CD4-positive, alpha-beta T cell treated with Interleukin-17A for 4 hours (primary cell): ENCODE measurements around the gene OXNAD1.
A peak's percentile ranks its signal among the peaks of the same experiment; 100 is the strongest.

Source experiments
- DNase-seq: peaks from one replicate; pipeline ENCODE4 v3.0.0-alpha.2; 2020; ENCODE audit warnings: mixed read lengths

The OXNAD1 gene

DNA sequence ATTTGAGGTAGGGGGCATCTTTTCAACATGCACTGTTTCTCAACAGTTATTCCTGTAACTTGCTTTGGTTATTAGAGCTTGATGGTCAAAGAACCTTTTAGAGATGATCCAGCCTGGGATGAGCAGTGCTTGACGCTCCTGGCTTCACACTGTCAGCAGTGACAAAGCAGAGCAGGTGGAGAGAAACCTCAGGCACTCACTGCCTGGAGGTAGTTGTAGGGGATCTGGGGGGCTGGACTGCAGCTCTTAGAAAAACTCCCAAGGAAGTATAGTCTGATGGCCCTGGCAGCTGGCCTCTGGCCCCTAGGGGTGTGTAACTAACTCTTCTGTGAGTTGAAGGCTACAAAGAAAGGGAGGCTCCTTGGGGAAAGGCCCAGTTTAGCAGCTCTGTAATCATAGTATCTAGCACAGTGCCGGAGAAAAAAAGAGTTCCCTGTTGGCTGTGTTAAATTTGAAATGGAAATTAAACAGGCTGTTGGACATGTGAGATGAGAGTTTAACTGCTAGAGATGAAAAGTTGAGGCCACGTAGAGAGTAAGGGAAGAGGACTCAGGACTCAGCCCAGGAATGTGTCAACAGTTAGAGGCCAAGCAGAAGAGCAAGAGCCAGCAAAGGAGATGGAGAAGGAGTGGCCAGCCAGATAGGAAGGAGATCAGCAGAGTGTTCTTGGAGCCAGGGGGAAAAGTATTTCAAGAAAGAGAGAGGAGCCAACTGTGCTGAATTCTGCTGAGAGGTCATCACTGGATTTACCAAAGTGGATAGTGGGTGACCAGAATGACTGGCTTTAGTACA is 14.2 kb downstream of the OXNAD1 start:
- no peak for DNase-seq

DNA sequence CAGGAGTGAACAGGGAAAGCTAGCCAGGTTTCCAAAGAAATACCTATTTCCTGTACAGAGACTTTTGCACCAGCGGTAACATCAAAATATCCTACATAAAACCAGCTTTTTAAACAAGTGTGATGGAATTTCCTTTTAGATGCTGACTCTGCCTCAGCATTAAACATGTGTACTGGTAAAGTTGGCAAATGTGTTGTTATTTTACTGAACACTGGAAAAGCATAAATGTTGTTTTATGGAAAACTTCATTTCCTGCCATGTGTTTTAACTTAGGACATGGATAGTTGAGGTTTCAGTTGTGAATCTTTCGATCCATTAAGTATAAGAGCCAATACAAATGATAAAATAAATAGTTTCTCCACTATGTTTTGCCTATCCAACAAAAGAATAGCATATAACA is 15.7 kb downstream of the OXNAD1 start:
- DNase-seq: no peak

DNA sequence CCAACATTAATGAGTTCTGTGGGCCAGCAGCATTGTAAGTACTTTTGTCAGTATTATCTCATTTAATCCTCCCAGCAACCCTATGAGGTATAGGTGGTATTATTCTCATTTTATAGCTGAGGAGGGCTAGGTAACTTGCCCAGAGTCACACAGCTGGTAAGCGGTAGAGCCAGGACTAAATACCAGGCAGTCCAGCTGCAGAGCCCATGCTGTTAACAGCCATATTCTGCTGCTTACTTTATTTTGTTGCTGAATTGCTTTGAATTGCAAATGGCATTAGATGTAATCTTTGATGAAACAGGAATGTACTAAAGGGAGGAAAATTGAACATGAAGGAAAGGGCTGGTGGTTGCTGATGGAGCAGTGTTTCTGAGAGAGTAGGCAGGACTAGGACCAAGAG is 19.6 kb downstream of the OXNAD1 start:
- DNase-seq: no peak

DNA sequence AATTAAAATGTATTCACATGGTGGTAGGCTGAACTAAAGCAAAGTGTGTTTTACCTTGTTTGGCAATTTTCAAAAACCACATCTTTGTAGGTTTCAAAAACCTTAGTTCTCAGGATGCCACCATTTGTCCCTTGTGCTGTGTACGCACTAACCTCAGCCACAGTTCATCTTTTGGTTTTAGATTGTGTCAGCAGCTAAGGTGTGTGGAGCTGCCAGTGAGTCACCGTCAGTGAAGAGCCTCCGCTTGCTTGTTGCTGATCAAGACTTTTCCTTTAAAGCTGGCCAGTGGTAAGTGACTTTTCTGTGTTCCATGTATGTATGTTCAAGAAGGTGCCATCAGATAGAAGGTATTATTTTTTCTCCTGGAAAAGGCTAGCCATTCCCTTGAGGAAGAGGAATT is 21.1 kb downstream of the OXNAD1 start:
- DNase-seq: peak; percentile 80

DNA sequence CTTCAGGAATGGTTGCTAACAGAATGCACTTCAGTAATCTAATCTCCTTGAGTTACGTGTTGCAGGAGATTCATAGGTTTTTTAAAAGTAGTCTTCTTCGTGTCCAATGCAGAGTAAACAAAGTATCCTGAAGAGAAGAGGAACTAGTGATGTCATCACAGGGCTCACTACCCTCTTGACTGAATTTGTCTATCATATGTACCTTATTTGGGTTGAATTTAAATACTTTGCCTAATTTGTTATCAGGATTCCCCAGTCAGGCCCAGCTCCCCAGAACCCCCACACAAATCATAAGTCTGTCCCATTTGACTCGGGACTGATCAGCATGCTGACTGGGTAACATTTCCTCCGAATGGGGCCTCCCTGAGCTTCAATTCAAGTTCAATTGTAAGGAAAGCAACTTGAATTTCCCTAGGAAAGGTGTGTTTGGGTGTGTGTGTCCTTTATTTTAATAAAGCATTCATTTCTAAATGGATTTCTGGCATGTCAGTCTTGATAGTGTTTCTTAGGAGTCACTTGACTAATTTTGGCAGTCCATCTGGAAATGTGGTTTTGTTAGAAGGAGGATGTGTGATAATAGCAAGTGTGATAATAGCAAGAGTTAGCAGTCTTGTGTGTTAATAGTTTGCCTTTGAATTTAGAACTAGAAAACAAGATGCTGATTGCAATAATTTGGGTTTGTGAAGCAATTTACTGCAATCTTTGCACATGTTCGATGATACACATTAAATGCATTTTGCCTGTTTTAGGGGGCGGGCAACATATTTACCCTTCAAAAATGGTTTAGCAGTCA is 21.9 kb downstream of the OXNAD1 start:
- DNase-seq: peak; percentile 40

DNA sequence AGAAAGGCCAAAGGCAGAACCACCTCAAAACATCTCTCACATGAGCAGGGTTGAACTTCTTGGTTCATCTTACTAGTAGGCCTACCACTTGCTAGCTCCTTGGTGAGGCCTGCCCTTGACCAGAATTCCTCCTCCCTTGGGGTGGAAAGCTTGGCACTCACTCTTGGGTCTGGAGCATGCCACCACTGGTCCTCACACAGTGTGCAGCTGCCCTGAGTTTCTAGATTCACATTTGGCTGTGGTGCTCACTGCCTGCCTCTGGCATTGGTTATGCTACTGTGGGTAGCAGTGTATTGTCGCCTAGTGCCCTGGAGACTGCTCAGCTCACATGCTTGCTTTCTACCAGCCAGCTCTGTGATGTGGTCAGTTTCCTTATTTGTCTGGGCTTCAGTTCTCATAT is 23.7 kb downstream of the OXNAD1 start:
- peak; percentile 52 for DNase-seq

DNA sequence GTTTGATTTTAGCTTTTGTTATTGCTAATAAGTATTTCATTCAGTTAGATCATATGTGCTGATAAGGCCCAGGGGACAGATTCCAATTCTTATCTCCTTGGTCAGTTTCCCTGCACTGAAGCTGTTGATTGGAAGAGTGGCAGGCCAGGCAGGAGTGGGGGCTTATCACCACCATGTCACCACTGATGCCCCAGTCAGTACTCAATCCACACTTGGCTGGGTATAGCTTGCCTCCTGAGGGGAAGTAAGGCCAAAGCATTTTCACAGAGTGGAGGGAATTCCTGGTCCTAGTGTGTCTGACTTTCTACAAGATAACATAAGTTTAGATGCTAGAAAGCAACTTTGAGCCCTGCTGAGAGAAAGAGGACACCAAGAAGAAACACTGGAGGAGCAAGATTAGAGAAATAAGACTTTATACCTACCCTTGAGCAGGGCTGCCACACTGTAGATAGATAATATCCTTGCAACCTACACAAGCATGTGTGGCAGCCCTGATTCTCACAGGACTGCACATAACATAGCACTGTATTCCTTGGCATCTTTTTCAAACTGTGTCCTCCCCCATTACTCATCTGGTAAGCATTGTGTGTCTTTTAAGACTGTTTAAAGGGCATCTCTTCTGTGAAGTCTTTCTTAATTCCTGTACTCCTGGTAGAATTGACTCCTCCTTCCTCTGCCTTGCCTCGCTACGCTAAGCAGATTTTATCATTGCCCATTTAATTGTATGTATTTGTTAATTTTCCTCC is 24.3 kb downstream of the OXNAD1 start:
- DNase-seq: no peak

DNA sequence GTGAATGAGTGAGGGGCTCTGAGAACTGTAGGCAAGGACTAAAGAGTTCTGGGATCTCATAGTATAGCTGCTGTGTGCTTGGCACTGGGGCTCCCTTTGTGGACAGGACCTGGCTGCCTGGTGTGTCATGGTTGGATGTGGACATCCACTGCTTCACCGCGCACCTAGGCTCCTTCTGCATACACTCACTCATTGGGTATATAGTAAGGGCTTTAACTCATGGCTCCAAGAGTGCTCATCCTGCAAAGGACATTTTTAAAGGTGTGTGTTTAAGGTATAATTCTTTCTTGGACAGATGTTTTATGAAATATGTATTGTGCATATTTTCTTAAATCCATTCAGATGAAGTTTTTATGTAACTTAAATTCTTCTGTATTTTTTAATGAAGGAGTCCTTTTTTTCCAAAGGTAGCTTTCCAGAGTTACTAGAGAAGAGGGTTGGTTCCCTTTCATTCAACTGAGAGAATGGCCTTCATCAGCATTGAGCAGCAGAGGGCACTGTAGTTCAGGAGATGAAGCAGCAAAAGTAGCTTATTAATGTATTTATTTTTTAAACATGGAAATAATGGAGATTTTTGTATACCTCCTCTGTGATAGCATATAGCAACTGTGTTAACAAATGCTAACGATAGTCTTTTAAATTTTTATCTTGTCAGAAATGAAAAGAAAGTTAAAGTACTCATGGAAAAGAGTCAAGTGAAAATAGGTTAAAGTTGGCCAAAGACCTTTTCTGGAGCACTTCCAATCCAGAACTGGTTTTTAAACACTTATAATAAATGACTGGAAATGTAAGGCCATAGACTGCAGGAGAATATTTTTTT is 25.2 kb downstream of the OXNAD1 start:
- peak; percentile 76 for DNase-seq

DNA sequence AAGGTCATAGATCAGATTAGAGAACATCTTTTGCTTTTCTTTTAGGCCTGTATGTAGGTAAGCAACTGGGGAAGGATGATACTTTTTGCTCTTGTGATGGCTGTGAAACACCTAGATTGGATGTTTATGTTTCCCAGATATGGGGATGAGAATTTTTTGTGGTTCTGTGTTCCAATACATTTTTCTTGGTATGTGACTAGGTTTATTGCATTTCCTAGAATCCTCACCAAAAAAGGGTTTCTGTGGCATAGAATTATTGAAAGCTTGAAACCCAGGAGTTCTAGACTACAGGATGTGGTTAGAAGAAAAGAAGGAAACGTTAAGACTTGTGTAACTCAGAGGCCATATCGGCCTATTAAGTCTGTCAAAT is 25.8 kb downstream of the OXNAD1 start:
- DNase-seq: no peak

DNA sequence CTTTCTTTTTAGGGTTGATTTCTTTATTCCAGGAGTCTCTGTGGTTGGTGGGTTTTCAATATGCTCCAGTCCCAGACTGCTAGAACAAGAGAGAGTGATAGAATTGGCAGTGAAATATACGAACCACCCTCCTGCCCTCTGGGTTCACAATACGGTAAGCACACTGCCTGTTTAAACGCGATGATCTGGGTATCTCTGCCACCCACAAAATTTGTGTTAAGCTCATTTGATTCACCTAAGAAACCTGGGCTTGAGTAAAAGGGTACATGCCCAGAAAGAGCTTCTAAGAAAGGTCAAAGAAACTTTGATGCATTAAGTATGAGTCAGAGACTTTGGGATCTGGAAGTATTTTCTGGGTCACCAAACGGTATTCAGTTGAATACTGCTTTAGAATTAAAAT is 29.8 kb downstream of the OXNAD1 start:
- peak; percentile 62 for DNase-seq

DNA sequence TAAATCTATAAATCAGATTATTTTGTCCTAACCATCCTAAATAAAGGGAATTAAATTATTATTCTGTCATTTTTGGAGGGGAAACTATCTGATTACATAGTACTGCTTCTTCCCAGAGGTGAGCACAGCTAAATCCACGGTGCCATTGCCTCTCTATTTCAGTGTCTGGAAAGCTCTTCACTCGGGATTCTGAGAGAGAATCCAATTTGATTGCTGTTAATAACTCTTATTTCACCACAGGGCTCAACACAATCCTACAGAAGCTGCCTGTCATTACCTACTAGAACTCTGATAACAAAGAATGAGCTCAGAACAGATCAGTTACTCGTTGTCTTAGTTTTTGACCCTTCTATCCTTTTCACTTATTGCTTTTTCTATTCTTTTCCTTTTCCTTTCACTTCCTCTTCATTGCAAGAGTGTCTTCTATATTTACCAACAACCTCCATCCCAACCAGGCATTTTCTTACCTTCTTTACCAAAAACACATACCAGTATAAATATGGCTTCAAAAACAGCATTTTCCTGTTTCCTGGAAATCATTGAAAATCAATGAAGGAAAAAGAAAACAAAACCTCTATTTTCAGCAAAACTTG is 30.4 kb downstream of the OXNAD1 start:
- DNase-seq: no peak

DNA sequence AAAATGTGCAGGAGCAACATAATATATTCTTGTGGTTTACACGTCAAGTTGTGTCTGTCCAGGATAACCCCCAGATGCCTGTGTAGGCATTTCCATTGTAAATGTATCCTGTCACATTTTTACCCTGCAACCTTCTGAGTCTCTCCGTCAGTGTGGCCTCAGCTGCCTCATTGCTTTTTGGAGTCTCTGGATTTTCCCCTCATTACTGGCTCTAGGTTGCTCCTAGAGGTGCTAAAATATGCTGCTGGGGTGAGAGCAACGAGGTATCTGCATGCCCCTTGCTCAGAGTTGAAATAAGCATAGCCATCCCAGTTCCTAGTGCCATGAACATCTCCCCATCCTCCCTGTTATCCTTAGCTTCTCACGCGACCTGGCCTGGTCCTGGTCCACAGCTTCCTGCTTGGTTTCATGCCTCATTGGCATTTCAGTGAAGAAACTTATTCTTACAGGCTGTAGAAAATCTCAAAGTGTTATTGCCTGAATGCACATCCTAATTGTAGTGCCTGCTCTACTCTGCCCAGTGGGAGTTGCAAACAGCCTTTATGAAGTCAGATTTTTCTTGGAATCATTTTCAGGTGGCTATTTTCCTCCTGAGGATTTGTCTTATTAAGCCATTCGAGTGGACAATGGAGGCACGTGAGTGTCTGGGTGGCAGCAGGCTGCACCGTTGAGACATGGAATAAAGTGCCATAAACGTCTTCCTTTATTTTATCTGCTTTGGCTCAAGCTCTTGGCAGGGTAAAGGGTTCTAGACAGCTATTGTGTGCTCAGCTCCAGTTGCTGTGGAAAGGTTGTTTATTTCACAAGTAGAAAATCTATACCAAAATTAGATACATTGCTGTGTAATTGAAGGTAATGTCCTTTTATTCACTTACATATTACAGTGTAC is 33.2 kb downstream of the OXNAD1 start:
- DNase-seq: no peak

DNA sequence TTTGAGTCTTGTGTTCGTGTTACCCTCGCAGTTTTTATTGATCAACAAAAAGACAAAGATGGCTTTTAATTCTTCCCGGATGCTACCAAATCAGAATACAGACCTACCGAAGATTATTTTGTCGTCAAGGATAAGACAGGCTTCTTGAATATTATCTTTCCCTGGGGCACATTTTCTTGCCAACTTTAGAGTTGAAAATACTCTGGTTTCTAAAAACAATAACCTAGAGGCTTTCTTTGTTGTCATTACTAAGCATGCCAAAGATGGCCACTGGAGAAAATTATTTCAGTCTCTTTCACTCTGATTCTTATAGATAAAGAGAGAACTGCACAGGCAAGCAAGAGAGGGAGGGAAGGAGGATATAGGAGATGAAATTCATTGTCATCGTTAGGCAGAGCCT is 33.9 kb downstream of the OXNAD1 start:
- no peak for DNase-seq

DNA sequence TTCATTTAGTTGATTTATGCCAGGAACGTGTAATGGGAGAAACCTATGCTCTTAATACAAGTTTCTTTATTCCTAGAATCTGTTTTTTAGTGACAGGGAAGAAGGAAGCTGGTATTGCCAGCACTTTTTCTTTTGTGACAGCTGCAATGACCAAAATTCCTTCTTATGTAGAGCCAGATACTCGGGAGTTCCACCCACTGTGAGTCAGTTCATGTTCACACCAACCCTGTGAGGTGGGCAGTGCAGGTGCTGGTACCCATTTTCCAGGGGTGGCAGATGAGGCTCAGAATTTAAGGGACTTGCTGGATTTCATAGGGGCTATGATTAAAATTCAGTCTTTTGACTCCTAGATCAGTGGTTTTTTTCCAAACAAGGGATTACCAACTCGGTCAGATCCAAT is 34.7 kb downstream of the OXNAD1 start:
- DNase-seq: no peak

DNA sequence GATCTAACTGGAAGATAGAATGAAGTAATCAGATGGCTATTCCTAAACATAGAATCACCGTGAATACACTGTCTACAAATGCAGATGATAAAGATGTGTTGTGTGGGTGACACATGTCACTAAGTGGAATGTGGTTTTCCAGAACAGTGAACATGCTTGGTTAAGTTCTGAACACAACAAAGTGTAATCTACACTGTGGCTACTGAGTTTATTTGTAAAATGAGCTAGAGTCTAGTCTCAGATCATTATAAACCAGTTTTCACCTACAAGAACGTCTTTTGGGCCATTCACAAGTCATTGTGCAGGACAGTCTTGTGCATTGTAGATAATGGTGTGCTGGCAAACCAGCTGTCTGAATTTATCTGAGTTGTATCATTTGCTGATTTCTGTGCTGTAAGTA is 35.3 kb downstream of the OXNAD1 start:
- no peak for DNase-seq

DNA sequence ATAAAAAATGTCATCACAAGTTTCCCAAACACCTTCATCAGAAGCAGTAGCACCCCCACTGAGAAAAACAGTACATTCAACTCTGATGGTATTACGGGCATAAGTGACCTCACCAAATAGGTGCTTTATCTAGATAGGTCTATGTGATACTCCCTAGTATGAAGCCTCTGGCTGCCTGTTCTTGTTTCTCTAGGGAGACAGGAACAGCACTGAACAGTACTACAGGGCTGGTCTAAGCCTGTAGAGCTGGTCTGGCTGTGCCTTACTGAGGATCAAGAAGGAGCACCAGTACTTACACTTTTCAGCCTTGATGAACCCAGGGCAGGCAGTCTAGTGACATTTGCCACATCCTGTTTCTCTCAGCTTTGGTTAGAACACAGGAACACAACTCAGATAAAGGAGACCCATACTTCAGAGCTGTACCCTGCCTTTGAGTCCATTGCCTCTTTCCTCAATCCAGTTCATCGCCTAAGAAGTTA is 35.9 kb downstream of the OXNAD1 start:
- DNase-seq: peak; percentile 72

DNA sequence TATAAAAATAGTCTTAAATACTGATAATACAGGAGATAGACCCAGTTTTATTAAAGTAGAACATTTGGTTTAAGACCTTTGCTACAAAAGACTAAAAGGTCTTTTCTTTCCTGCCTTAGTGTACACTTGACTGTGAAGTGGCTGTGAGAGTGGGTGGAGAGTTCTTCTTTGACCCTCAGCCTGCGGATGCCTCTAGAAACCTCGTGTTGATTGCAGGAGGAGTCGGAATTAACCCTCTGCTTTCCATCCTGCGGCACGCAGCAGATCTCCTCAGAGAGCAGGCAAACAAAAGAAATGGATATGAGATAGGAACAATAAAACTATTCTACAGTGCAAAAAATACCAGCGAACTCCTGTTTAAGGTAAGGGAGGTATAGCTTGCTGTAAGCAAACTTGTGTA is 36.5 kb downstream of the OXNAD1 start:
- peak; percentile 64 for DNase-seq

DNA sequence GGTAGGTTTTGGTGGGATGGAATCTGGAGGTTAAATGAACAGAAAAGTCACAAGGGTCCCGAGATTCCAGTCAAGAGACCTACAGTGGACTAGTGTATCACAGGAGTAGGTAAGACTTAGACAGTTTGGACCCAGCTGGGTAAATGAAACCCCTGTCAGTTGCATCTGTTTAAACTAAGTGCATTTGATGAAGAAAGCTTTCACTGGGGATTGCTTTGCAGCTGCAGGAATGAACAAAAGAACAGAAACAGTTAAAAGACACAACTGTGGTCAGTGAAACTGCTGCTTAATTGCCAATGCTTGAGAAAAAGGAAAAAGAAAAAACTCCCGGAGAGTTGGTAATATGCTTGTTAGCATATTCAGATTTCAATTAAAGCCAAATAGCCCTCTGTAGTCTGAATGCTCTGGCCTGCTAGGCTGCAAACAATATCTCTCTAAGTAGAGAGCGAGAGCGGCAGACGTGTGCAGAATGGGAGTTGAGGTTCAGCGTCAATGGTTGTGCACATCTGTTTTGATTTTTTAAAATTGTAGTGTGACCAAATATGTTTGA is 37.1 kb downstream of the OXNAD1 start:
- no peak for DNase-seq

DNA sequence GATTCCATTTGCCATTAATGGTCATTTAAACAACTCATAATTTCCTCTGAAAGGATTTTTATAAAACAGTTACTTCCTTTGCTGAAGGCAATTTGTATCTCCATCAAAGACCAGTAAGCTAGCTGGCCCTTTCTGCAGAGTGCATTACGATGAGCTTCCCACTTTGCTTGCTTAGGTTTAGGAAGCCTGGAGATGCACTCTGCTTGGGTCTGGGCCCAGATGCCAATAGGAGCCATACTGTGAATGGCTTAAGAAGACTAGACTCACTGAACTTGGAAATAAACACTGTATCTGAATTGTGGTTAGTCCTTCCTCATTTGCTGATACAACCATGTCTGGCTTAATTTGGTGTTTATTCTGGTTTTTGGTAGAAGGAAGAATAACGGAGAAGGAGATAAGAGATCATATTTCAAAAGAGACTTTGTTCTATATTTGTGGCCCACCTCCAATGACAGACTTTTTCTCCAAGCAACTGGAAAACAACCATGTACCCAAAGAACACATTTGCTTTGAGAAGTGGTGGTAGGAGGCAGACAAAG is 38.1 kb downstream of the OXNAD1 start:
- no peak for DNase-seq
